ENCODE measurements around the gene KCNK5.

DNA sequence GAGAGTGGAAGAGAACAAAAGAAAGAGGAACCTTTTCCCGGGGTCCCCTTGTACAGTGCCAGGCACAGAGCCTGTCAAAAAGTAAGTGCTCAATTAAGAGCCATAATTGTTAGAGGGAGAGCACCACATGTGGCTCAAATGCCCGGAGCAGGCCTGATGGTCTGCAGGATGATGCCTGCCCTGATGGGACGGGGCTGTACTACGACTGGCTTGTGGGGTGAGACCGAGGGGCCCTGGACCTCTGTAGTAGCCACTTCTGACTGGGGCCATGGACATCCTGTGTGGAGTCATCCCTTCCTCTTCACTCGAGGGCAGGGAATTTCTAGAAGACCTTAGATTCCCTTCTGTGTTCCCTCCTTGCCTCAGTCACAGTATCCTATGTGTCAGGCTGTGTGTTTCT lies 47.9 kb downstream of the KCNK5 start:
- TF ChIP-seq ILK (tag; IDR thresholded peaks at IDR 0.05; ENCODE audit: borderline replicate concordance, low read depth) (no peak), BRD9 (IDR thresholded peaks at IDR 0.05; ENCODE audit: low read depth, partially characterized antibody) (no peak)
